ENCODE data around the gene ACTL6B.

- no peak for TF ChIP-seq CTCF (conservative IDR thresholded peaks at IDR 0.05 in 1 of 2, IDR thresholded peaks at IDR 0.05 in 1 of 2; ENCODE audit: extremely low read depth in 1 of 2, insufficient read depth in 1 of 2, low read depth in 1 of 2, low read length in 2 of 2)
- no peak for TF ChIP-seq EZH2 (IDR thresholded peaks at IDR 0.05; ENCODE audit: borderline replicate concordance, low read length)
These were observed 15.5 kb downstream of the ACTL6B start for GRCh38 chr7:100640517-100641440.

Data from mammary epithelial cell (primary cell).